Tibial artery (tissue), 4 donors: ENCODE results near the gene PLPP7.
"Not testable (repeated sequence)": the region's sequence is repeated elsewhere in the genome, so short reads cannot be mapped to it uniquely, and the experiment has no call there.

Source experiments
- DNase-seq, 2 donors: peaks; one replicate each; pipeline ENCODE4 v3.0.0-alpha.2; 2019
- H3K27ac ChIP-seq, 2 donors: fragments of 200-600 bp; sonication (generic) in 1 of 2; 1 replicate in 1 of 2; 2 replicates in 1 of 2; pipeline ENCODE4 v1.5.1; 2018 to 2019; ENCODE audit warnings: mild to moderate bottlenecking in 1 of 2
- H3K27me3 ChIP-seq, 2 donors: fragments of 200-600 bp; sonication (generic) in 1 of 2; one replicate each; pipeline versions ENCODE4 v1.5.1 to v1.6.0; 2016 to 2019
- H3K36me3 ChIP-seq, 3 donors: fragments of 200-600 bp; sonication (generic) in 2 of 3; one replicate each; pipeline ENCODE4 v1.5.1; 2016 to 2019; ENCODE audit warnings: mild to moderate bottlenecking in 2 of 3
- H3K4me1 ChIP-seq, 4 donors: fragments of 200-600 bp; sonication (generic) in 2 of 4; 1 replicate in 3 of 4; 2 replicates in 1 of 4; pipeline ENCODE4 v1.5.1; 2016 to 2019
- H3K4me3 ChIP-seq, 2 donors: fragments of 200-600 bp; sonication (generic) in 1 of 2; 1 replicate in 1 of 2; 2 replicates in 1 of 2; pipeline ENCODE4 v1.5.1; 2018 to 2019; ENCODE audit warnings: mild to moderate bottlenecking in 2 of 2
- H3K9me3 ChIP-seq, 3 donors: fragments of 200-600 bp; sonication (generic) in 1 of 3; one replicate each; pipeline ENCODE4 v1.5.1; 2016 to 2019
- intact Hi-C: fragments of 100-400 bp; cut with DNase I; formaldehyde crosslinking; loops from one replicate; pipeline ENCODE4 v1.15.0; 2023; ENCODE audit warnings: low total_unique reads
- TF ChIP-seq, protein P1 (sequence below), 2 experiments: fragments of 200-600 bp in 1 of 2; fragments of 450-650 bp in 1 of 2; IDR thresholded peaks; one replicate each; pipeline ENCODE4 v1.5.1; 2017 to 2019; ENCODE audit warnings: antibody characterized with exemption in 2 of 2, mild to moderate bottlenecking in 1 of 2, moderate library complexity in 1 of 2

The PLPP7 gene

DNA sequence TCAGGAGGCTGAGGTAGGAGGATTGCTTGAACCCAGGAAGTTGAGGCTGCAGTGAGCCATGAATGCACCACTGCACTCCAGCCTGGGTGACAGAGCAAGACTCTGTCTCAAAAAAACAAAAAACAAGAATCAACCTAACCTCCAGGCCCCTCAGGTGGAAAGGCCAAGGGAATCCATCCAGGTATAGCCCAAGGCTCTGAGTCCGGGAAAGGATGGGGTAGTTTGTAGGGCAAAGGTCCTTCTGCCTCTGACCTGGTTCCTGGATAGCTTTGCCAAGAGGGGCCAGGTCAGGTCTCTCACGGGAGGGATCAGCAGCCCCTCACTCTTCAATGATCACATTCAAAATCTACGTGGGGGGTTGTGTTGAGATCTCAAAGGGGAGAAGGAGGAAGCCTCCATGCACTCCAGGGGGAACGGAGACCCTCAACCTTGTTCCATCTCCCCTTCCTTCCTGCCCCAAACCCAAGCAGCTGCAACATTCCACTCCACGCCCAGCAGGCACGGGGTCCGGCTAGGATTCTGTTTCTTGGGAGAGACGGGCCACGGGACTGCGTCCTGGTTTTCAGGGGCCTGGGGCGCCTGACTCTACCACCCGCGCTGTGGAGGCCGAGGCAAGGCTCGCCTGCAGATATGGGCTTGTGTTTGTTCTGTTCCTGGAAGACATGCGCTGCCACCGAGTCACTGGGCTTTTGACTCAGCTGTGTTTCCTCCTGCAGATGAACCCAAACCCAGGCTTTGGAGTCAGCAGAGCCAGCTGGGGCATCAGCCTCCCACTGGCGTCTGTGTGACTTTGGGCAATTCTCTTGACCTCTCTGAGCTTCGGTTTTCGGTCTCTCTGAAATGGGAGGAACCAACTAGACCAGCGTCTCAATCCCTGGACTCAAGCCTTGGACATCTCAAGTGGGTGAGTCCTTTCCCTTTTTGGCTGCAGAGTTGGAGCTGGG, 35.5 kb downstream of the PLPP7 start:
- Histone ChIP-seq H3K4me3 (no peak overlapping the region), H3K4me1 (peaks cover 0 to 4% (median 0%) of the 10 kb centered on the region in 4 donors), H3K36me3 (no peaks in the 10 kb centered on the region), H3K27me3 (peaks cover 0 to 5% of the 10 kb centered on the region in 2 donors), H3K9me3 (no peaks in the 10 kb centered on the region), H3K27ac (no peak overlapping the region)
- TF ChIP-seq, protein P1, sequence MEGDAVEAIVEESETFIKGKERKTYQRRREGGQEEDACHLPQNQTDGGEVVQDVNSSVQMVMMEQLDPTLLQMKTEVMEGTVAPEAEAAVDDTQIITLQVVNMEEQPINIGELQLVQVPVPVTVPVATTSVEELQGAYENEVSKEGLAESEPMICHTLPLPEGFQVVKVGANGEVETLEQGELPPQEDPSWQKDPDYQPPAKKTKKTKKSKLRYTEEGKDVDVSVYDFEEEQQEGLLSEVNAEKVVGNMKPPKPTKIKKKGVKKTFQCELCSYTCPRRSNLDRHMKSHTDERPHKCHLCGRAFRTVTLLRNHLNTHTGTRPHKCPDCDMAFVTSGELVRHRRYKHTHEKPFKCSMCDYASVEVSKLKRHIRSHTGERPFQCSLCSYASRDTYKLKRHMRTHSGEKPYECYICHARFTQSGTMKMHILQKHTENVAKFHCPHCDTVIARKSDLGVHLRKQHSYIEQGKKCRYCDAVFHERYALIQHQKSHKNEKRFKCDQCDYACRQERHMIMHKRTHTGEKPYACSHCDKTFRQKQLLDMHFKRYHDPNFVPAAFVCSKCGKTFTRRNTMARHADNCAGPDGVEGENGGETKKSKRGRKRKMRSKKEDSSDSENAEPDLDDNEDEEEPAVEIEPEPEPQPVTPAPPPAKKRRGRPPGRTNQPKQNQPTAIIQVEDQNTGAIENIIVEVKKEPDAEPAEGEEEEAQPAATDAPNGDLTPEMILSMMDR (IDR thresholded peaks at IDR 0.05): no peak
- intact Hi-C loops: no loop called here
- DNase-seq: no peak

- H3K4me3 ChIP-seq: no peak overlapping the region
- peaks cover 0 to 5% of the 10 kb centered on the region in 2 donors for H3K27me3 ChIP-seq
- no peaks in the 10 kb centered on the region for H3K9me3 ChIP-seq
- peaks cover 0 to 7% (median 0%) of the 10 kb centered on the region in 4 donors for H3K4me1 ChIP-seq
- no peak for DNase-seq
- intact Hi-C loops: no loop called here
- TF ChIP-seq, protein P1 (IDR thresholded peaks at IDR 0.05): no peak
- no peaks in the 10 kb centered on the region for H3K36me3 ChIP-seq
- H3K27ac ChIP-seq: no peak overlapping the region
These were observed 39.7 kb downstream of the PLPP7 start for GRCh38 chr9:131329241-131329641.

DNA sequence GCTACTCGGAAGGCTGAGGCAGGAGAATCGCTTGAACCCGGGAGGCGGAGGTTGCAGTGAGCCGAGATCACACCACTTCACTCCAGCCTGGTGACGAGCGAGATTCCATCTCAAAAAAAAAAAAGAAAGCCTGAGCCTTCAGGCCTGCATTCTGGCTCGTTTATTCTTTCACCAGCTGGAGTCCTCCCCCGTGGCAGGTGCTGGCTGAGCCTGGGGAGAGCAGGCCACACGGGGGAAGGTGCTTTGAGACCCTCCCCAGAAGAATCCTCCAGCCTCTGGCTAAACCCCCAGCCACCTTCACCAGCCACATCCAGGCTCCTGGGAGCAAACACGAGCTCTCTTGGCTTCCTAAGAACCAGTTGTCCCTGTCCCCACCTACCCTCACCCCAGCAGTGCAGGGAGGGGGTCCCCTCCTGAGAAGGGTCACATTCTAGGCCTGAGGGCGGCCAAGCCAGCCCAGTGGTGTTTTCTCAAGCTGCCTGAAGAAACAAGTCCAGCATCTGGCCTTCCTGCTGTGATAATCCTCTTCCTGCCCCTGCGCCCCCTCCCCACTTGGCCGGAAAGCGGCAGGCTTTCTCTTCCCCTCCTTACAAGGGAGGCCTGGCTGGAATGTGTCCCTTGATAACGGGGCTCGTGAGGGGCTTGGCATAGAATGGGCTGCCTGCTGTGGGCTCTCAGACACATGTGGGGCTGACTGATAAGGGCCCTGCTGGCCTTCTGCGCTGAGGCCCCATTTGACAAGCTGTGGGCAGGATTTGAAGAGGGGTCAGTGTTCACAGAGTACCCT, 41.5 kb downstream of the PLPP7 start:
- no peak overlapping the region for H3K27ac ChIP-seq
- intact Hi-C loops: no loop called here
- no peaks in the 10 kb centered on the region for H3K36me3 ChIP-seq
- H3K4me1 ChIP-seq: peaks cover 0 to 16% (median 0%) of the 10 kb centered on the region in 4 donors
- peaks cover 0 to 5% of the 10 kb centered on the region in 2 donors for H3K27me3 ChIP-seq
- H3K4me3 ChIP-seq: no peak overlapping the region
- H3K9me3 ChIP-seq: no peaks in the 10 kb centered on the region
- TF ChIP-seq, protein P1 (IDR thresholded peaks at IDR 0.05): no peak
- no peak for DNase-seq

DNA sequence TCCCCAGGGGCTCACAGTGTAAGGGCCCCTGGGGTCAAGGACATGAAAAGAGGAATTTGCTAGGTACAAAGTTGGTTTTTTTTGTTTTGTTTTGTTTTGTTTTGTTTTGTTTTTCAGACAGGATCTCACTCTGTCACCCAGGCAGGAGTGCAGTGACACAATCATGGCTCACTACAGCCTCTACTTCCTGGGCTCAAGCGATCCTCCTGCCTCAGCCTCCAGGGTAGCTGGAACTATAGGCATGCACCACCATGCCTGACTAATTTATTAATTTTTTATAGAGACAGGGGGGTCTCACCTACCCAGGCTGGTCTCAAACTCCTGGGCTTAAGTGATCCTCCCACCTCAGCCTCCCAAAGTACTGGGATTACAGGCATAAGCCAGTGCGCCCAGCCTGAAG, 42.5 kb downstream of the PLPP7 start:
- DNase-seq, H3K36me3 ChIP-seq, H3K4me3 ChIP-seq, H3K9me3 ChIP-seq, H3K27me3 ChIP-seq, intact Hi-C loops, H3K27ac ChIP-seq: not testable (repeated sequence)
- peaks cover 0 to 15% (median 0%) of the 10 kb centered on the region in 4 donors for H3K4me1 ChIP-seq

- Histone ChIP-seq H3K4me3 (no peak overlapping the region), H3K27ac (no peak overlapping the region), H3K27me3 (peaks cover 0 to 3% of the 10 kb centered on the region in 2 donors), H3K36me3 (no peaks in the 10 kb centered on the region), H3K9me3 (no peaks in the 10 kb centered on the region), H3K4me1 (peaks cover 0 to 12% (median 0%) of the 10 kb centered on the region in 4 donors)
- intact Hi-C loops: no loop called here
- TF ChIP-seq, protein P1 (IDR thresholded peaks at IDR 0.05): no peak
- no peak for DNase-seq
These were observed 44.5 kb downstream of the PLPP7 start for GRCh38 chr9:131333771-131334628.
